Left kidney (tissue), 2 donors: Measurements from ENCODE around the gene UGT1A9. TPM values are rescaled to one million over a fixed set of nuclear protein-coding genes. Genes with fewer than 3 reads are reported as not detected.
A peak's percentile ranks its signal among the peaks of the same experiment; 100 is the strongest.
"Not testable (repeated sequence)": the region's sequence is repeated elsewhere in the genome, so short reads cannot be mapped to it uniquely, and the experiment has no call there.

Experiments
- DNase-seq: peaks from one replicate; pipeline ENCODE4 v3.0.0-alpha.2; 2013
- polyA plus RNA-seq: library from polyadenylated mRNA; unstranded; fragments of 120-200 nt; gene quantifications from one replicate; pipeline ENCODE4 v1.2.1, GENCODE V29; 2013; ENCODE audit not compliant: insufficient read length

Gene UGT1A9
- polyA plus RNA-seq, 1 donor = 4.9 TPM

GRCh38 chr2:233679196-233679595, 7.5 kb downstream of the UGT1A9 start:
- no peak for DNase-seq

GRCh38 chr2:233680361-233681045, 8.8 kb downstream of the UGT1A9 start:
- no peak for DNase-seq

GRCh38 chr2:233681521-233682099, 9.9 kb downstream of the UGT1A9 start, which contains the start of gene UGT1A7:
UGT1A7 (plus strand) TSS chr2:233681901; CDS start chr2:233681938, 37 bp downstream.
- DNase-seq = no peak

- no peak for DNase-seq
These were observed 12.9 kb downstream of the UGT1A9 start for GRCh38 chr2:233684640-233685039.

GRCh38 chr2:233686928-233687327, 15.2 kb downstream of the UGT1A9 start:
- no peak for DNase-seq

GRCh38 chr2:233688341-233688740, 16.6 kb downstream of the UGT1A9 start:
- no peak for DNase-seq

- DNase-seq = no peak
These were observed 17.3 kb downstream of the UGT1A9 start for GRCh38 chr2:233689031-233689430.

GRCh38 chr2:233689501-233689900, 17.8 kb downstream of the UGT1A9 start:
- no peak for DNase-seq

GRCh38 chr2:233690444-233690843, 18.7 kb downstream of the UGT1A9 start:
- no peak for DNase-seq

- DNase-seq = no peak
These were observed 20.0 kb downstream of the UGT1A9 start for GRCh38 chr2:233691443-233692433.

- no peak for DNase-seq
These were observed 20.9 kb downstream of the UGT1A9 start, which contains the start of gene UGT1A6 for GRCh38 chr2:233692648-233693047. UGT1A6 (plus strand) TSS chr2:233692890; CDS start chr2:233693005, 115 bp downstream.

- no peak for DNase-seq
These were observed 22.3 kb downstream of the UGT1A9 start for GRCh38 chr2:233693963-233694362.

GRCh38 chr2:233698740-233699139, 27.0 kb downstream of the UGT1A9 start:
- no peak for DNase-seq

GRCh38 chr2:233699424-233700027, 27.8 kb downstream of the UGT1A9 start:
- no peak for DNase-seq

GRCh38 chr2:233700028-233700635, 28.4 kb downstream of the UGT1A9 start:
- DNase-seq = peak; percentile 14

- DNase-seq = not testable (repeated sequence)
These were observed 29.1 kb downstream of the UGT1A9 start for GRCh38 chr2:233700842-233701241.

GRCh38 chr2:233702238-233702637, 30.5 kb downstream of the UGT1A9 start:
- no peak for DNase-seq

GRCh38 chr2:233705911-233706506, 34.3 kb downstream of the UGT1A9 start:
- DNase-seq = no peak

GRCh38 chr2:233706720-233707119, 35.0 kb downstream of the UGT1A9 start:
- no peak for DNase-seq

- DNase-seq = no peak
These were observed 36.4 kb downstream of the UGT1A9 start for GRCh38 chr2:233707940-233708644.

- no peak for DNase-seq
These were observed 37.2 kb downstream of the UGT1A9 start for GRCh38 chr2:233708942-233709341.
